IPS-15b (cell line): Measurements from ENCODE around the gene ACTN4.

Experiments
- H3K27me3 ChIP-seq: one replicate; pipeline ENCODE4 v1.6.1; 2013; ENCODE audit warnings: low read length; ENCODE audit not compliant: control insufficient read depth, insufficient read depth
- H3K36me3 ChIP-seq: one replicate; pipeline ENCODE4 v1.6.1; 2013; ENCODE audit warnings: low read length; ENCODE audit not compliant: control insufficient read depth, insufficient read depth
- H3K4me1 ChIP-seq: one replicate; pipeline ENCODE4 v1.6.1; 2013; ENCODE audit warnings: mild to moderate bottlenecking, low read length; ENCODE audit not compliant: control insufficient read depth, insufficient read depth
- H3K4me3 ChIP-seq: one replicate; pipeline ENCODE4 v1.5.1; 2013; ENCODE audit warnings: low read depth, low read length
- H3K9ac ChIP-seq: one replicate; pipeline ENCODE4 v1.6.1; 2013; ENCODE audit warnings: low read depth, mild to moderate bottlenecking, low read length
- H3K9me3 ChIP-seq: one replicate; pipeline ENCODE4 v1.6.1; 2013; ENCODE audit warnings: mild to moderate bottlenecking, low read length; ENCODE audit not compliant: control insufficient read depth, insufficient read depth

The ACTN4 gene

GRCh38 chr19:38736036-38736412, 88.6 kb downstream of the ACTN4 start:
- no peak overlapping the region for H3K9ac ChIP-seq
- no peaks in the 10 kb centered on the region for H3K36me3 ChIP-seq
- H3K4me3 ChIP-seq = peak overlapping the region; percentile 52
- no peaks in the 10 kb centered on the region for H3K9me3 ChIP-seq
- peaks cover 4% of the 10 kb centered on the region for H3K4me1 ChIP-seq
- peaks cover 8% of the 10 kb centered on the region for H3K27me3 ChIP-seq

DNA sequence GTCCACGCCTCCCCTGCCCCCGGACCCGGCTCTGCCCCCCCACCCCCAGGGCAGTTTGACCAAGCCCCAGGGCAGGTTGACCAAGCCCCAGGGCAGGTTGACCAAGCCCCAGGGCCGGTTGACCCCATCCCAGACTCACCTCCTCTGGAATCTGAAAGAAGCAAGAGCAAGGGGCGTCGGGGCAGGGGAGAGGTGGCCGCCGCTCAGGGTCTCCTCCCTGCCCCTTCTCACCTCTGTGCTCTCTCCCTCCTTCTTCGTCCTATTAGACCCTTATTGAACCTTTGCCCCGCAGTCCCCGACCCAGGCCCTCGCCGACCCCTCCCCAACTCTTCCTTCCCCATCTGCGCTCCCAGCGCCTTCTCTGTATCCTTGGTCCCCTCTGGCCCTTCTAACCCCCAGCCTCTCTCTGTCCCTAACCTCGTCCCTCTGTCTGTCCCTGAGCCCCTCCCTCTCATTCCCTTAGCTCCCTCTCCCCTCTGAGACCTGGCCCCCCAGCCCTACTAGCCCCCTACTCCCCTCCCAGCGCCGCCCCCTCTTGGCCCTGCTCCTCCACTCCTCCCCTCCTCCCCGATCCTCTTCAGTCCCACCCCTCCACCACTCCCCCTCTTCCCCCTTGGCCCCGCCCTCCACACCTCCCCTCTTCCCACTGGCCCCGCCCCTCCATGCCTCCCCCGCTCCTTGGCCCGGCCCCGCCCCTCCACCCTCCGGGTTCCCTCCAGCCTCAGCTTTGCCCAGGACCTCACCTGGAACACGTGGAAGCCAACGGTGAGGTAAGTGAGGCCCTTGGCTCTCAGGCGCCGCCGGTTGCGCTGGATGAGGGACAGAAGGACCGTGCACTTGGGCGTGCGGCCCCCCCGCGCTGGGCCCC, 89.2 kb downstream of the ACTN4 start:
- H3K4me1 ChIP-seq = peaks cover 4% of the 10 kb centered on the region
- peaks cover 8% of the 10 kb centered on the region for H3K27me3 ChIP-seq
- H3K36me3 ChIP-seq = no peaks in the 10 kb centered on the region
- H3K9me3 ChIP-seq = no peaks in the 10 kb centered on the region
- no peak overlapping the region for H3K9ac ChIP-seq
- H3K4me3 ChIP-seq = peak overlapping the region; percentile 55

DNA sequence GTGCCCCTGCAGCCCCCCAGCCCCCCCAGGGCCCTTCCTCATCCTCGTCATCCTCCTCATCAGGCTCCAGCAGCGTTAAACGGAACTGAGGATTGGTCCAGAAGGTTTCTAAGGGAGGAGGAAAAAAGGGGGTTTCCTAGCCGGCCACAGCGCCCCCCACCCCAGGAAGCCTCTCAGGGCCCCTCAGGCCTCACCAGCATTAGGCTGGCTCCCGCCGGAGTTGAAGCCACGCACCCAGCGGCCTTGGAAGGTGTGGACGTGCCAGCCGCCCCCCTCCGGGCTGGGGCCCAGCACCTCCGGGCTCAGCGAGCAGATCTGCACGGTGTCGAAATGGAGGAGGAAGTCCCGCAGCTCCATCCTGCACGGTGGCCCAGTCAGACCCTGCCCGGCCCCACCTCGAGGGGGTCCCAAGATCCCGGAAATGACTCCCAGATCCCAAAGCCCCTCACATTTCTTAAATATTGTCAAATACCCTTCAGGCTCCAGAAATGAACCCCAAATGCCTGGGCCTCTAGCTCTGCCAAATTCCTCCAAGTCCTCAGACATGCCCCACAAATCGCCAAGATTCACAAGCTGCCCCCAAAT, 89.9 kb downstream of the ACTN4 start:
- Histone ChIP-seq H3K27me3 (peaks cover 8% of the 10 kb centered on the region), H3K9ac (no peak overlapping the region), H3K4me1 (peaks cover 4% of the 10 kb centered on the region), H3K9me3 (no peaks in the 10 kb centered on the region), H3K36me3 (no peaks in the 10 kb centered on the region), H3K4me3 (no peak overlapping the region)

DNA sequence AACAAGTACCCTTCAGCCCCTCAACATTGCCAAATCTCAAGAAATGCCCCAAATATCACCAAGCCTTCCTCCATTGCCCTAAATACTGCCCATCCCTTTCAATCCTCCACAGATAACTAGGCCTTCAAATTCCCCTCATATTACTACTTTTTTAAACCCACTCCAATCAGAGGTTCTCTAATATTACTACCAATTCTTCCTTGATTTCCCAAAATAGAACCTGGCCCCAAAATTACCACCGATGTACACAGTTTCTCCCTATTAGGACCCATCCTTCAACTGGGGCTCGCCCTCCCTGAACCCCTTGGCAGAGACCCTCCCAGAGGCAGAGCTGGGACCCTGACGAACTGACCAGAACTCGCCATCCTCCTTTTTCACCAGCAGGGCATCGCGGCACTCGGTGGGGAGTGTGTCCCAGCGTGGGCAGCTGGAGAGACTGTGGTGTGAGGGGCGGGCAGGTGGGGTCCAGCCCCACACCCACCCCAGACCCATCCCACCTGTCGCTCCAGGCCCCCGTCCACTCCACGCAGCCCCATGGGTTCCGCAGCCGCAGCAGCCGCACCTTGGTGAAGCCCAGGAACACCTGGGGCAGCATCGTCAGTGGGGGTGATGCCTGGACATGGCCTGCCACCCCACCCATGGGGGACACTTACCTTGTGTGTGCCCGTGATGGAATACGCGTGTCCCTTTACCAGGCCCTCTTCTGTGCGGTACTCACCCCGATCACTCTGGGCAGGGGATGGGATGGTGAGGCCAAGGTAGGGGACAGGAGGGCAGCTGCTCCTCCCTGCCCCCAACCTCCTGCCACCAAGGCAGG, 90.7 kb downstream of the ACTN4 start:
- Histone ChIP-seq H3K36me3 (no peaks in the 10 kb centered on the region), H3K4me1 (peaks cover 4% of the 10 kb centered on the region), H3K9ac (no peak overlapping the region)

GRCh38 chr19:38739440-38740256, 92.2 kb downstream of the ACTN4 start:
- H3K4me1 ChIP-seq = no peaks in the 10 kb centered on the region
- H3K36me3 ChIP-seq = no peaks in the 10 kb centered on the region

More for the DNA sequence above, 90.7 kb downstream of the ACTN4 start:
- Histone ChIP-seq H3K27me3 (peaks cover 8% of the 10 kb centered on the region), H3K4me3 (no peak overlapping the region), H3K9me3 (no peaks in the 10 kb centered on the region)

GRCh38 chr19:38740257-38740592, 92.8 kb downstream of the ACTN4 start:
- no peaks in the 10 kb centered on the region for H3K4me1 ChIP-seq
- H3K36me3 ChIP-seq = no peaks in the 10 kb centered on the region
- peaks cover 8% of the 10 kb centered on the region for H3K27me3 ChIP-seq
- H3K4me3 ChIP-seq = no peak overlapping the region
- no peak overlapping the region for H3K9ac ChIP-seq
- H3K9me3 ChIP-seq = no peaks in the 10 kb centered on the region

More at GRCh38 chr19:38739440-38740256, 92.2 kb downstream of the ACTN4 start:
- no peak overlapping the region for H3K4me3 ChIP-seq
- no peaks in the 10 kb centered on the region for H3K9me3 ChIP-seq
- H3K27me3 ChIP-seq = peaks cover 8% of the 10 kb centered on the region
- H3K9ac ChIP-seq = no peak overlapping the region

GRCh38 chr19:38740932-38741331, 93.5 kb downstream of the ACTN4 start:
- Histone ChIP-seq H3K4me3 (no peak overlapping the region), H3K9ac (no peak overlapping the region), H3K9me3 (no peaks in the 10 kb centered on the region), H3K36me3 (no peaks in the 10 kb centered on the region), H3K27me3 (peaks cover 8% of the 10 kb centered on the region), H3K4me1 (no peaks in the 10 kb centered on the region)

GRCh38 chr19:38741670-38742069, 94.2 kb downstream of the ACTN4 start:
- no peak overlapping the region for H3K4me3 ChIP-seq
- H3K4me1 ChIP-seq = no peaks in the 10 kb centered on the region
- H3K36me3 ChIP-seq = no peaks in the 10 kb centered on the region
- H3K27me3 ChIP-seq = peaks cover 8% of the 10 kb centered on the region
- no peak overlapping the region for H3K9ac ChIP-seq
- H3K9me3 ChIP-seq = no peaks in the 10 kb centered on the region

DNA sequence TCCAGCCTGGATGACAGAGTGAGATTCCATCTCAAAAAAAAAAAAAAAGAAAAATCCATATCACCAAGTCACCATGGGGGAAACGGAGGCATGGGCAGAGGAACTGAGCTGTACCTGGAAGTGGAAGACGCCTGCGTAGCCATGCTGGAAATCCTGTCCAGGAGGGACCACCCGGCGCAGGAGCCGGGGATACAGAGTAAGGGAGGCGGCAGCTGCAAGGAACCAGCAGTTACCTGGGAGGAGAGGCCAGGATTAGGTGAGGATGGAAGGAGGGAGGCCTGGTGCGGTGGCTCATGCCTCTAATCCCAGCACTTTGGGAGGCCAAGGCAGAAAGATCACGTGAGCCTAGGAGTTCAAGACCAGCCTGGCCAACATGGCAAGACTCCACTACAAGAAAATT, 94.8 kb downstream of the ACTN4 start:
- no peak overlapping the region for H3K4me3 ChIP-seq
- H3K9me3 ChIP-seq = no peaks in the 10 kb centered on the region
- no peaks in the 10 kb centered on the region for H3K36me3 ChIP-seq
- peaks cover 8% of the 10 kb centered on the region for H3K27me3 ChIP-seq
- H3K4me1 ChIP-seq = no peaks in the 10 kb centered on the region
- H3K9ac ChIP-seq = no peak overlapping the region

DNA sequence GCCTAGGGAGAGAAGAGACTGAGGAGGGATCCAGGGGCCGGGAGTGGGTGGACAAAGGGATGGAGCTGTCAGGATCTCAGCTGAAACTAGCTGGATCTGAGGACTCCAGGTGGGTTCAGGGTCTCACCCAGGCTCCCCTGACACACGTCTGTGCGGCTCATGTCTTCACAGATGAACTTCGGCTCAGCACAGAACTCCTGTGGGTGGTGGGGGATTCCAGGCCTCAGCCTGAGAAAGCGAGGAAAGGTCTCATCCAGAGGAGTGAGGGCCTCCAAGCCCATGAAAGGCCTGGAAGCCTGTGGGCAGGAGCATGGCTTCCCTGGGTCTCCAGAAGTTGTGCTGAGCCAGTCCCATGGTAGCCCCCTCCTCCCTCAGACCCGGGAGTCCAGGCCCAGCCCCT, 95.5 kb downstream of the ACTN4 start:
- Histone ChIP-seq H3K4me3 (no peak overlapping the region), H3K9ac (no peak overlapping the region), H3K9me3 (no peaks in the 10 kb centered on the region), H3K27me3 (peaks cover 2% of the 10 kb centered on the region), H3K36me3 (no peaks in the 10 kb centered on the region), H3K4me1 (no peaks in the 10 kb centered on the region)
